ENCODE data around the gene TSPAN4.

The TSPAN4 gene

DNA sequence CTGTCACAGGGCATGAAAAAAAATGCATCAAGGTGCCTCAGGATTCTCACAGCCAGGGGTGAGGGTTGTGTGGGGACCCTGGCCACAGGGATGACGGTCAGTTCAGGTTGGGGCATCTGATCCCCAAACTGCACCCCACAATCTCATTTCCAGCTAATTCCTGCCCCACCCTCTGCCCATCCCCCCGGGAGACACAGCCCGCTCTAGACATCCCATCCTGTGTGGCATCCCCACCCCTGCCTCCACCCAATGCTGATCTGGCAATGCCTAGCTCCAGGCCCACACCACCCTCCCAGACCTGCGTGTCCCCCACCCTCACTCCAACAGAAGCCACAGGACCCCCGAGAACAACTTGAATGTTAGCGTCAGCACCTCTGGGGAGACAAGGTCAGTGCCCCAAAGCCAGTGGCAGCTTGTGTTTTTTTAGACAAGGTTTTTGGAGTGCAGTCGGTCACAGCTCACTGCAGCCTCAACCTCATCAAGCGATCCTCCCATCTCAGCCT is 25.3 kb downstream of the TSPAN4 start:
- no peak for DNase-seq

DNA sequence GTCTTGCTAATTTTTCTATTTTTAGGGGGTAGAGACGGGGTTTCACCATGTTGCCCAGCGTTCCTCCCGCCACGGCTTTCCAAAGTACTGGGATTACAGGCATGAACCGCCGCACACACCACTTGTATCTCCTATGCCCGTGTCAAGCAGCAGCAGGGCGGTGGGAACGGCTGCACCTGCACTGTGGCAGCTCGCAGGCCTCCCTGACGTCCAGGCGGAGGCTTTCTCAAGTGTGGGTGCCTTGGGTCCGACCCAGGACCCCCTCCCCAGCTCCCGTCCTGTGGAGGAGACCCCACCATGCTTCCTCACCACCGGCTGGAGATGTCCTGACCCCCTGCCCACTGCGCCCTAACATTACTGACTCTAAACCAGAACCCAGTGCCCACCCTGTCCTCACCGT is 25.7 kb downstream of the TSPAN4 start:
- DNase-seq: no peak

DNA sequence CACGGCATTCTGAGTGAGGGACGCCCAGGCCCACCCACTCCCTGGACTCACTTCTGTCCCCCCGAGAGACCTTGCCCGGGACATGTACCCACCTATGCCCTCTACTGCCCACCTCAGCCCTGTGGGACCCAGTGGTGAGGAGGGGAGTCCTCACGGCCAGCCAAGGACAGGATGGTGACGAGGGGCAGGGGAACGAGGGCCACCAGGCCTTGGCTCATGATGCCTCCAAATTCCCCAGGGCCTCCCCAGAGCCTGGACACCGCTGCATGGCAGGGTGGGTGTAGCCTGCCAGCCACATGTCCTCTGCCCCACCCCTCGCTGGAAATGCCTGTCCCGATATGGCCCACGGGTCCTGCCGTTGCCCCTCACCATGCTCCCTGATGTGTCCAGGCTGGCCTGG is 26.1 kb downstream of the TSPAN4 start:
- no peak for DNase-seq

DNA sequence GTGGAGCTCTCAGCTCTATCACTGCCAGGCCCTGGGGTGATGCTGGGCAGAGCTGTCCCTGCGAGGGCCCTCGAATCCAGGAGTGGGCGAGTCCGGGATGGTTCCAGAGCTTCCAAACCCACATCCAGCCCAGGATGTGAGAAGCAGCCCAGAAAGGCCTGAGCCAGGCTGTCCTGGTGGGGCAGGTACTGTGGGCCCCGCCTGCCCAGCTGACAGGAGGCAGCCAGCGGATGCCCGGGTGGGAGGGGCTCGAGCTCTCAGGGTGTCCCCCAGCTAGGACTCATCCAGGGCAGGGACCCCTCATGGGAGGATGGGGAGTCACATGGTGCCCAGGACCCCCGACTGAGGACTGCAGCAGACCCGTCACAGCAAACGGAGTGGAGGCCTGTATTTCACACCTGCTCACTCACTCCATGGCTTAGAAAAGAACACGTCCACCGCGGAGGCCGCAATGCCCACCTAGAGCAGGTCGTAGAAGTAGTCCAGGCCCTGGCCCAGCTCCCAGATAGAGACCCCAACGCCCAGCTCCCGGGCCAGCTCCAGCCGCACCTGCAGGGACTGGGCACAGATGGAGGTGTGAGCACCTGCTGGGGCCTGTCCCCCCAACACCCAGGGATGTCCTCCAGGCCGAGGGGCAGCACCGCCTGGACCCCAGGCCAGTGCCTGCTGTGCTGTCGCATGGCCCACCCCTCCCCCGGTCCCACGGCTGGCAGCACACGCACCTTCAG is 26.9 kb downstream of the TSPAN4 start:
- DNase-seq: no peak

DNA sequence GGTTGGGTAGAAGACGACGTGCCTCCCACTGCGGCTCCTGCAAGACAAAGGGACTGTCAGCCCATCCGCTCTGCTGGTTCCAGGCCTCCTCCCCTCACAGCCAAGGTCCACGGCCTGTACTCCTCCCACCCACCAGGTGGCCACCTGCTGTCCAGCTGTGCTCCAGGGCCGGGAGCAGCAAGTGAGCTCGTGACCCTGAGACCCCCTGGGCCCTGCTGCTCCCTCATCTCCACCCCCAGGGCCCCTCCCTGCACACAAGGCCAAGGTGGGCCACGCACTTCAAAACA is 27.4 kb downstream of the TSPAN4 start:
- no peak for DNase-seq

DNA sequence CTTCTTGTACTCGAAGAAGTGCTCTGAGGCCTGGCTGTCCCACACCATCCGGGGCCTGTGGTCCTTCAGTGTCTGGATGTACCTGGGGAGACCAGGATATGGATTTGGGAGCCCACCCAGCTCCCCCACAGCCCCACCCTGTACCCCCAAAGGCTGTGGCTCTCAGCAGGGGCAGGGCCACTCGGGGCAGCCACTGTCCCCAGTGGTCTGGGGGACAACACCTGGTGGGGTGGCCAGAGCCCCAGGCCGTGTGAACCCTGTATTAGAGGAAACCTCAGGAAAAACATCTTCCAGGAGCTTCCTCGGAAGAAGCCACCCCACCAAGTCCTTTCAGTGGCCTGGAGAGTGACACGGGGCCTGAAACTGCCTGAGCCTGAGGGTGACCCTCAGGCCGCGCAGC is 27.8 kb downstream of the TSPAN4 start:
- no peak for DNase-seq

DNA sequence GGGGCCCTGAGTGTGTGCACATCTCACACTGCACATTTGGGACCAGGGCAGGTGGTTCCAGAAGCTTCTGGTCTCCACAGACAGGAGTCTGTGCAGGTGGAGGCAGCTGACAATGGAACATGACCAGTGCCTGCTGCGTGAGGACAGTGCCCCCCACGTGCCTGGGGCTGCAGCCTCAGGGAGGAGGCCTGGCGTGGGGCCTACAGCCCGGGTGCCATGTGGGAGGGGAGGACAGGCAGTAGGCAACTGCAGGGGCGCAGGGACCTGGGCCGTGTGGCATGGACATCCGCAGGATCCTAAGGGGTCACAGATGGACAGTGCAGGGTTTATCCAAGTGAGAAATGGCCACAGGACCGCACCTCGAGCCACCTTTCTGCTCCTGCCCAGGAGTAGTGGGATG is 28.8 kb downstream of the TSPAN4 start:
- DNase-seq: no peak

DNA sequence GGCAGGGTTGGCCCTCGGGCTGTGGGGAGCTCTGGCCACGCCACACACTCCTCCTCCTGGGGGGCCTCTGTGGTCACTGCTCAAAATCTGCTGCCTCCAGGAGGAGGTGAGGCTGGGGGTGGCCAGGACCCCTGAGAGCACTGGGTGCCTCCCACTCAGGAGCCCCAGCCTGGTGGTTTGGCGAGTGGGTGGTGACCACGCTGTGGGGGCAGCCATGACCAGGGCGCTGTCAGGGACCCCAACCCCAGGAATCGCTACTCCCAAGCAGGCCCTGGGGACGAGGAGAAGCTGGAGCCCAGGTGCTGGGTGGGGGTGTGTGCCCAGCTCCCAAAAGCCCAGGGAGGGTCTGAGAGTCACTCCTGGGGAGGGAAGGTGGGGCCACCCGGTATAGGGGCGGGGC is 30.1 kb downstream of the TSPAN4 start:
- no peak for DNase-seq

DNA sequence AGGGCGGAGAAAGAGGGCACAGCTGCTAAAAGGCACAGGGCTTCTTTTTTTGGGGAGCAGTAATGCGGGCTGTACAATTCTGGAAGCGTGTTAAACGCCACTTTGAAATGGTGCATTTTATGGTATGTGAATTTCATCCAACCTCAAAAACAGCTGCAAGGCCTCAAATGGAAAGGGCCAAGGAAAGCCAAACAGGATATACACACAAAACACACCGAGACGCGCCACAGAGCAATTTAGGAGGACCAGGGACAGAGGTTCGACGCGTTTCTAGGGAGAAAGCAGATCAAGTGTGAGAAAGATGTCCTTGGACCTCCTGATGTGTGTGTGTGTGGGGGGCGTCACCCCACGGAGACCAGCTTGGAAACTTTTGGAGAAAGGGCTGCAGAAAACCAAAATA is 31.1 kb downstream of the TSPAN4 start:
- DNase-seq: no peak

DNA sequence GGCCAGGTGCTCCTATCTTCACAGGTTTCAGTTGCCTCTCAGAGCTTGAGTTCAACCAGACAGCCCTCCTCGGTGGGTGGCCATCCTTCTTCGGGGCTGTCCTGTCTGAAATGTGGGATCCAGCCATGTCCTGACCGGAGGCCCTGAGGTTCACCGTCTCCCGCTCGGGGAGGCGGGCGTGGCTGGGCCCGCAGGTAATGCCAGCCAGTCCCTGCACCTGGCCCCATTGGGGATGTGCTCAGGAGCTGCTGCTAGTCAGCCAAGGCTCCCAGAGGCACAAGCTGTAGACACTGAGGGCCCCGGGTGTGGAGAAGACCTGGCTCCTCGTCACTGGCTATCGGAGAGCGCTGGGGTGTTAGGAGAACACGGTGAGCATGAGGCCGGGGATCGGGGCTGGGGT is 32.6 kb downstream of the TSPAN4 start:
- DNase-seq: no peak

DNA sequence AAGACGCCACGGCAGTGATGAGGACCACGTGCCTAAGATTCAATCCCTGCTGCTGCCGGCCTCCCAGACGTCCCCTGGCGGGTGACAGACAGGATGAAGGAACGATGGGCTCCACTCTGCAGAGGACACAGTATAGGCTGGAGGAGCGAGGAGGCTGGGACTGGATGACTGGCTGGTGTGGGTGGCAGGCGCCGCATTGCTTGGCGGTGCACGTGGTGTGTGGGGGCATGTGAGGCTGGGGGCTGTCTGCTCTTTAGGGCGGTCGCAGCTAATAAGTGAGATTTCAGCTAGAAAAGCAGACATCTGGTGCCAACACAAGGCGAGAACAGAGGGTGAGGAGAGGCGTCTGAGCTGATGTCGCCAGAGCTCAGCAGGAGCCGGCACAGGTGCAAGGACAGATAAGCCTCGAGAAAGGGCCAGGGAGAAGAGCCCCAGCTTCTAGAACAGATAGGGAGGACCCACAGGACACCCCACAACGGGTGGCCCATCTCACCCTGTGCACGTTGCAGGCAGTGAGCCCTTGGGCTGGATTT is 33.2 kb downstream of the TSPAN4 start:
- no peak for DNase-seq

DNA sequence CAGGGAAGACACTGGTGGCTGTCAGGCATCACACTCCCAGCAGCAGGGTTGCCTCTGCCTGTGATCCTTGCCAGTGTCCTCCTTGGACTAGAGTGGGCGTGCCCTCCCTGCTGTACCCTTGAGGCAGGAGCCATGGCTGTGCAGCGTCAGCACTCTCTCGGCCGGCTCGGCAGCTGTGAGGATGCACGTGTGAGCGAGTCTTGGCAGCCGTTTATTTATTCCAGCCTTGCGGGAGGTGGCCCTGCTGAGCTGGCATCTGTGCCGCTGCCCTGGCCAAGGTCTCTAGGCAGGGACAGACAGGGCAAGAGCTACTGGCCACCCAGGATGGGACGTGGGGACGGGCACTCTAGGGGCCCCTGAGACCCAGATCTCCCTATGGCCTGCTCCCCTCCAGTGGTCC is 33.9 kb downstream of the TSPAN4 start:
- DNase-seq: no peak

DNA sequence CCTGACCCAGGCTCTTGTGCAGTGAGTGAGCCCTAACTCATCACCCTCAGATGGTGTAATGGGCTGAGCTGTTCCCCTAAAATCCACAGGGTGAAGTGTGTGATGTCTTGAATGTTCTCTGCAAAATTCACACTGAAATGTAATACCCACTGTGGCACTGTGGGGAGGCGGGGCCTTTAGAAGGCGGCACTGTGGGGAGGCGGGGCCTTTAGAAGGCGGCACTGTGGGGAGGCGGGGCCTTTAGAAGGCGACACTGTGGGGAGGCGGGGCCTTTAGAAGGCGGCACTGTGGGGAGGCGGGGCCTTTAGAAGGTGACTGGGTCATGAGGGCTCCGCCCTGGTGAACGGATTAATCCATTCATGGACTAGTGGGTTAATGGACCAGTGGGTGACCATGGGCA is 34.9 kb downstream of the TSPAN4 start:
- no peak for DNase-seq

DNA sequence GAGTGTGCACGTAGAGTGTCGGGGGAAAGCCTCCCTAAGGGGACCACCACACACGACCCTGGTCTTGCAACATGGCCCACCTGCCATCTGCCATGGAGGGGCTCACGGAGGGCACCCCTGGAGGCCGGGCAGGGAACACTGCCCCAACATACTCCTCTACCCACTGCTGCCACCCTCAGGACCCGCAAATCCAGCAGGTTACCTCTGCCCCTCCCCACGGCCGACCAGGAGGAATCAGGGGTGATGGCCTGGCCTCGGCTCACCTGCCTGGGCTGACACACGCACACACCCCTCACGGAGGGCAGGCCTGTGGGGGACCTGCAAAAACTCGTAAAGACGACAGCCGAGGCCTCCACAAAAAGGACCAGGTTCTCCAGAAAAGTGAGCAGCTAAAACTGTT is 37.8 kb downstream of the TSPAN4 start:
- DNase-seq: no peak

DNA sequence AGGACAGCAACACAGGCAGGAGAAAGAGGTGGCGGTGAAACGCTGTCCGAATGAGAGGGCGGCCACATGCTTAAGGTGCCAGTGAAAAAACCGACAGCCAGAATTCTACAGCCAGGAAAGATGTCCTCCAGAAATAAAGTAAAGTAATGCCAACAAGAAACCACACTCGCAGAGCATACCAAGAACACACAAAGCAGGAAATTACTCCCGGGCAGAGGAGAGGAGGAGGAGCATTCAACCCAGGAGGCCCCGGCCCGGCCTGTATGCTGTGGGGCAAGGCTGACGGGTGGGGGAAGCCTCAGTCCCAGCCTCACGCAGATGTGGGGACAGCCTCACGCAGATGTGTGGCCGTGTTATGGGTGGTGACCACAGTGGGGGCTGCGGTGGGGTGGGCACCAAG is 39.9 kb downstream of the TSPAN4 start:
- DNase-seq: no peak

DNA sequence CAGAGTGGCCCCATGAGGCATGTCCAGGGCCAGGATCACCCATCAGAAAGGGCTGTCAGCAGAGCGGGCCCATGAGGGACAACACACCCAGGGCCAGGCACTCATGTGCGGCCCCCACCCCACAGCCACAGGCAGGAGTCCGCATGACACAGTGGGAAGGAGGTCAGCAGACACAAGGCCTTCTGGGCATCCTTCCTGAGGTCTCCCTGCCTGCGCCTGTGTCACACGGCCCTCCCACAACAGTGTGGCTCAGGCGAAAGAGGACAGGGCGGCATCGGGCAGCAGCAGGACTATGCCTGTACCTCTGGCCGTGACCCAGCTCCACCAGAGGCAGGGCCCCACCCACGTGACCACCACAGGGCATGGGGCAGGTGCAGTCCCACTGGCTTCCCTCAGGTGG is 40.9 kb downstream of the TSPAN4 start:
- no peak for DNase-seq

DNA sequence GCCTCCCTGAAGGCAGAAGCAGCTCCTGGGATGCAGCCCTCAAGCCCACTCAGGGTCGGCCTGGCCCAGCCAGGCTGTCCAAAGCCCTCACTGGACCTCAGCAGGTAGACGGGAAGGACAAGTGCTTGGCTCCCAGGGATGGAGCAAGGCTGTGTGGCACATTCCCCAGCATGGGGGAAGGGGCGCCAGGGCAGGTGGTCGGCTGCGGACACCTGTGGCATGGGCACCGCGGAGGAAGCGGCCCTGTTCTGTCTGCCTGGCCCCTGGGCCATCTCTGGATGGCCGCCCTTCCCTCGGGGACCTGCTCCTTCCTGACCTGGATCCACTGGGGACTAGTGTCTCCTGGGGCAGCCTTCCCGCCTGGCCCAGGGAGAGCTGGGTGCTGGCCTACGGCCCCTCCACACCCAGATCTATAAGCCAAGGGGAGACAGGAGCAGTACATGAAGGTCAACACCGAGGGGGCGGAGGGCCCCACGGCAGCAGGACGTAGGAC is 42.0 kb downstream of the TSPAN4 start:
- no peak for DNase-seq

DNA sequence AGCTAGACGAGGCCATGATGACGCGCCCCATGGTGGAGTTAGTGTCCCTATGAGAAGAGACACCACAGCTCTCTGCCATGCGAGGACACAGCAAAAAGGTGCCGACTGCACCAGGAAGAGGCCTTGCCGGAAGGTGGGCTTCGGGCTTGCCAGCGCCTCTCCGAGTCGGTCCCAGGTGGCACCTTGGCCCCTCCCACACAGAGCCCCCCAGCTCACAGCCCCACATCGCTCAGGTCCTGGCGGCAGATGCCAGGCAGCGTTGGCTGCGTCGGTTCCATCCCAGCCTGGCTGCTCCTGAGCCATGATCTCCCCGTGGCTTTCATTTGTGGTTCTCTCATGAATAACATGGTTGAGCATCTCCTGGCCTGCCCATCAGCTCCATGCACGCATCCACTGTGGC is 43.9 kb downstream of the TSPAN4 start:
- no peak for DNase-seq

DNA sequence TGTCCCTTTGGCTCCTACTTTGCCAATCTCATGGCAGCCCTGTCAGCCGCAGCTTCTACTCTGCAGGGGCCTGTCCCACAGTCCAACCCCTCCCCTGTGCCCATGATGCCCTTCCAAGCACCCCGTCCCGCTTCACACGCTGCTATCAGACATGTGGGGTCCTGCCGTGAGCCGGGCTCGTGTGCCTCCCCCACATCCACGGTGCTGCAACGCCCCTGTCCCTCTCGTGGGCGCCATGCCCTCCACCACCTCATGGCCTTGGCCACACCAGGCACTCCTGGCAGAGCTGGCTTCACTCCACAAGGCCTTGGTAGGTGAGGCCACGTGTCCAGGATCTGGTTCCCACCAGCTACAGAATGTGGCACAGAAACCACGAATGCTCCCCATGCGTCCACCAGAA is 44.9 kb downstream of the TSPAN4 start:
- no peak for DNase-seq

DNA sequence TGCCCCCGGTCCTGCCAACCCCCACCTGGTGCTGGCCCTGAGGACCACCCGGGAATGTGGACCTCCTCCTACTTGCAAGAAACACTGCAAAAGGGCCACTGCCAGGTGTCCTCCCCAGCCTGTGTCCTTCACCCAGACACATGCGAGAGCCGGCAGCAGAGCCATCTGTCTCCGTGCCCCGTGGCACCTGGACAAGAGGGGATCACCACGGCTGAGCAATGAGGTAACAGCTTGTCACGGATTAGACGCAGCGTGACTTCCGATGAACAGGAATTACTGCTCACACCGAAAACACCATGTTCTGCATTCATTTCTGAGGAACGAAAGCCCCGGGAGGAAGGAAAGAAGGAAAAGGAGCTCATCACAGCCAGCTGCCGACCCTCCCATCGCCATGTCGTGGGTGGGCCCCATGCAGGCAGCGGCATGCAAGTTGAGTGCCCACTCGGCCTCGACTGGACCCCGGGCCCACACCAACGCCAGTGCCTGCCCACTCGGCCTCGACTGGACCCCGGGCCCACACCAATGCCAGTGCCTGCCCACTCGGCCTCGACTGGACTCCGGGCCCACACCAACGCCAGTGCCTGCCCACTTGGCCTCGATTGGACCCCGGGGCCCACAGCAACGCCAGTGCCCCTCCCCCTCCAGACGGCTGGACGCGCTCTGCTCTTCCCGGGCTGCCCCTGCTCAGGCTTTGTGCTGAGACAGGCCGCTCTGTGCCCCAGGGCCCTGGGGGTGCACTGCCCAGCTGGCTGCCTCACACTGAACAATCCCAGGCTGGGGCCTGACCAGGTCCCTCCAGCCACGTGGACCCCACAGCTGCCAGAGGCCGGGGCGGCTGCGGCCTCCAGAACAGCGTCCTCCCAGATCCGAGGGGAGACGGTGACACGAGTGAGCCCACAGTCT is 45.9 kb downstream of the TSPAN4 start:
- DNase-seq: no peak

DNA sequence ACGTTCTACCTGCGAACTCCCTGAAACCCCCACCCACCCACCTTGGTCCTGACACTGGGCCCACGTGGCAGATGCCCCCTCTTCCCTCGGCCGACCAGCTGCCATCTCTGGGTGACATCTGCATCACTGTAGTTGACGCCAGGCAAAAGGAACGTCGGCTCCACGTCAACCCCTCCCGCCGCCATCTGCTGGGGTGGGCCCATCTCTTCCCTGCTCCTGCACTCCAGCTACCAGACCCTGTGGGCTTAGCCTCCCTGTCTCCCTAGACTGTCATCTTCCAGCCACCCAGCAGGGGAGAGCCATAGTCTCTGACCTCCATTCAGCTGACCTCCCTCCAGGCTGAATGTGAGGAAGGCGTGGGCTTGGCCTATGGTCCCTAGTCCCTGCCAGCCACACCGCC is 46.6 kb downstream of the TSPAN4 start:
- no peak for DNase-seq

DNA sequence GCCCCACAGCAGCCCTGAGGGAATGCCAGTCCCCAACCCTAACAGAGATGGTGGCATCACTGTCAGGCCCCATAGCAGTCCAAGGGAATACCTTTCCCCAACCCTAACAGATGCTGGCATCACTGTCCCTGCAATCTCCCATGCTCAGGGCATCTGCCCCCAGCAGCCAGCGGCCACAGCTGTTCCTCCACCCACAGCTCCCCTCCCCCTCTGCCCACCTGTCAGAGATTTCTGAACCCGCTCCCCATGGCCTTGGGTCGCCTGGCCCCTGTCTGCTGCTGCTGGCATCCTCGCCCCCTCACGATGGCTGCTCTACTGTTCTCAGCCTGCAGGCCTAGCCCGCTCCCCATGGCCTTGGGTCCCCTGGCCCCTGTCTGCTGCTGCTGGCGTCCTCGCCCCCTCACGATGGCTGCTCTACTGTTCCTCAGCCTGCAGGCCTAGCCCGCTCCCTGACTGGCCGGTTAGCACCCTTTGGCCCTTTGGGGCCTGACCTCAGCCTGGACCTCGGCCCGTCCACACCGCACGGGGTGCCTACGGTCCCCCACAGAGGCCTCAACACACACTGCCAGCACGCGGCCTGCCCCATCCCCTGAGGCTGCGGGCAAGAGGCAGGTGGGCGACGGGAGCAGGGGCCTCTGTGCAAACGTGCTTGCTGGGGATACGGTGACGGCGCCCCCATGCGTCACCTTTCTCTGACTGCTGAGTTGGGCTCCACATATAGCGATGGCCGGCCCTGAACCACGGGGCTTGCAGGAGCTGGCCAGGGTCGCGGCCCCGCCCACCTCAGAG is 47.2 kb downstream of the TSPAN4 start:
- no peak for DNase-seq

Measured in activated CD8-positive, alpha-beta memory T cell treated with anti-CD3 and anti-CD28 coated beads, Interleukin-2, amount 50 U/mL, for 4 hours (primary cell).